AG04449 (cell line): ENCODE measurements around the gene PRDM5.

Experiments
- CTCF ChIA-PET: fragments of 350-600 bp; formaldehyde crosslinking; extraction: SDS; loops from one replicate; lab custom pipeline; 2021; ENCODE audit warnings: antibody characterized with exemption; lab: Yijun Ruan, JAX
- POLR2A ChIA-PET: fragments of 400-600, 350-600 bp; formaldehyde crosslinking; extraction: SDS; loops from one replicate; lab custom pipeline; 2020; ENCODE audit warnings: antibody characterized with exemption, inconsistent platforms; lab: Yijun Ruan, JAX
- DNase-seq: peaks from one replicate; pipeline ENCODE4 v3.0.0-alpha.2; 2010; ENCODE audit warnings: low read depth, low spot score
- H3K4me3 ChIP-seq: 2 replicates; pipeline ENCODE4 v1.5.1; 2011; ENCODE audit warnings: low read depth, mild to moderate bottlenecking, control low read depth, low read length
- CTCF ChIP-seq: IDR thresholded peaks from one replicate; pipeline ENCODE4 v1.5.1; 2011; ENCODE audit warnings: mild to moderate bottlenecking, moderate library complexity, low read length, control low read depth, inconsistent platforms; ENCODE audit not compliant: insufficient read depth; ENCODE audit errors: missing control alignments

The PRDM5 gene

DNA sequence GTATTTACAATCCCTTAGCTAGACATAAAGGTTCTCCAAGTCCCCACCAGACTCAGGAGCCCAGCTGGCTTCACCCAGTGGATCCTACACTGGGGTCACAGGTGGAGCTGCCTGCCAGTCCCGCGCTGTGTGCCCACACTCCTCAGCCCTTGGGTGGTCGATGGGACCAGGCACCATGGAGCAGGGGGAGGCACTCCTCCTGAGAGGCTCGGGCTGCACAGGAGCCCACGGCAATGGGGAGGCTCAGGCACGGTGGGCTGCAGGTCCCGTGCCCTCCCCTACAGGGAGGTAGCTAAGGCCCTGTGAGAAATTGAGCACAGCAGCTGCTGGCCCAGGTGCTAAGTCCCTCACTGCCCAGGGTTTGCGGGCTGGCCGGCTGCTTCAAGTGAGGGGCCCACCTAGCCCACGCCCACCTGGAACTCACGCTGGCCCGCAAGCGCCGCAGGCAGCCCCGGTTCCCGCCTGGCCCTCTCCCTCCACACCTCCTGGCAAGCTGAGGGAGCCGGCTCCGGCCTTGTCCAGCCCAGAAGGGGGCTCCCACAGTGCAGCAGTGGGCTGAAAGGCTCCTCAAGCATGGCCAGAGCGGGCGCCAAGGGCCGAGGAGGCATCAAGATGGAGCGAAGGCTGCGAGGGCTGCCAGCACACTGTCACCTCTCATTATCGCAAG is 113.9 kb downstream of the PRDM5 start:
- ChIA-PET CTCF (interaction anchor here (0.7 kb wide), 1 partner anchor 10 kb away, joined by 3 read pairs; no protein-coding TSS in a partner anchor), POLR2A (no interaction called here)
- H3K4me3 ChIP-seq: no peak overlapping the region
- no peak for DNase-seq
- TF ChIP-seq CTCF: no peak

- CTCF ChIA-PET: no interaction called here
These were observed 121.3 kb downstream of the PRDM5 start for GRCh38 chr4:120801137-120801758.

GRCh38 chr4:120798570-120798969 is 124.0 kb downstream of the PRDM5 start:
- DNase-seq: no peak
- TF ChIP-seq CTCF: no peak
- no peak overlapping the region for H3K4me3 ChIP-seq
- POLR2A ChIA-PET: no interaction called here
- CTCF ChIA-PET: interaction anchor here (0.7 to 1.7 kb wide), 3 partner anchors 9 to 179 kb away, joined by 3 to 5 read pairs (median 3); no protein-coding TSS in a partner anchor

More at GRCh38 chr4:120801137-120801758, 121.3 kb downstream of the PRDM5 start:
- TF ChIP-seq CTCF: no peak
- DNase-seq: peak; percentile 45
- POLR2A ChIA-PET: no interaction called here
- H3K4me3 ChIP-seq: no peak overlapping the region

DNA sequence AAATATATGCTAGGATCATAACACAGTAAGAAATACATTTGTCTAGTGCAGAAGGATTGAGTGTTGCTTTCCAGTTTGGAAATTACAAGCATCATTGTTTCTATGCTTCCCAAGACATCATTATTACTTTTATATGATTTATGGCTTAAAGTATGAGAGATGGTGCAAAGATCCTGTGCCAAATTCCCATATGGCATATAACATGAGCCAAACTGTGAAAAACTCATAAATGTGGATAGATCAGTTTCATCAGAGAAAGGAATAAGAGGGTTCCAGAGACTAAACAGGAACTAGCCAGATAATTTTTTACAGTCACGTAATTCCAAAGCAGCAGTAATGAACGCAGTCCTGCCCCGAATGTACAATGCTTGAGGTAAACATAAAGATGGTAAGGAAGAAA is 126.3 kb downstream of the PRDM5 start:
- ChIA-PET POLR2A (no interaction called here), CTCF (no interaction called here)
- no peak for DNase-seq
- no peak for TF ChIP-seq CTCF
- H3K4me3 ChIP-seq: no peak overlapping the region

- H3K4me3 ChIP-seq: no peak overlapping the region
- ChIA-PET CTCF (no interaction called here), POLR2A (no interaction called here)
- TF ChIP-seq CTCF: no peak
- DNase-seq: no peak
These were observed 137.3 kb downstream of the PRDM5 start for GRCh38 chr4:120785202-120785601.

- CTCF ChIA-PET: no interaction called here
- no peak for TF ChIP-seq CTCF
- POLR2A ChIA-PET: no interaction called here
These were observed 145.1 kb downstream of the PRDM5 start for GRCh38 chr4:120777459-120777858.

More at GRCh38 chr4:120777459-120777858, 145.1 kb downstream of the PRDM5 start:
- no peak for DNase-seq
- H3K4me3 ChIP-seq: no peak overlapping the region
